Measurements from ENCODE around the gene DCXR.

Gene DCXR

DNA sequence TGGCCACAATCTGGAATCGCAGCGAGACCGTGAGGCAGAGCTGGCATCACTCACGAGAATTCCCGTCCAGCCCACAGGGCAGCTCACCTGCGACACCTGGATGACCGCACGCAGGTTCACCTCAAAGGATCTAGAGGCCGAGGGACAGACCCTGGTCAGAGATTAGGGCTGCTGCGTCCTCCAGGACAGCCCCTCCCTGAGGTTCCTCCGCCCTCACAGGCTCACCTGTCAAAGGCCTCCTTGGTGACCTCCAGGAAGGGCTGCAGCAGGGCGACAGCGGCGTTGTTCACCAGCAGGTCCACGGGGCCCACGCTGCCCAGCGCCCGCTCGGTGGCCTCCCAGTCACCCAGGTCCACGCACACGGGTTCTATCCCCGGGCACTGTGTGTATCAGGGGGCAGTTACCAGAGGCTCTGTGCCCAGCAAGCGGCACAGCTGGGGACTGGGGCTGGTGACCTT, 834 bp downstream of the DCXR start:
- no peak for FAIRE-seq

DNA sequence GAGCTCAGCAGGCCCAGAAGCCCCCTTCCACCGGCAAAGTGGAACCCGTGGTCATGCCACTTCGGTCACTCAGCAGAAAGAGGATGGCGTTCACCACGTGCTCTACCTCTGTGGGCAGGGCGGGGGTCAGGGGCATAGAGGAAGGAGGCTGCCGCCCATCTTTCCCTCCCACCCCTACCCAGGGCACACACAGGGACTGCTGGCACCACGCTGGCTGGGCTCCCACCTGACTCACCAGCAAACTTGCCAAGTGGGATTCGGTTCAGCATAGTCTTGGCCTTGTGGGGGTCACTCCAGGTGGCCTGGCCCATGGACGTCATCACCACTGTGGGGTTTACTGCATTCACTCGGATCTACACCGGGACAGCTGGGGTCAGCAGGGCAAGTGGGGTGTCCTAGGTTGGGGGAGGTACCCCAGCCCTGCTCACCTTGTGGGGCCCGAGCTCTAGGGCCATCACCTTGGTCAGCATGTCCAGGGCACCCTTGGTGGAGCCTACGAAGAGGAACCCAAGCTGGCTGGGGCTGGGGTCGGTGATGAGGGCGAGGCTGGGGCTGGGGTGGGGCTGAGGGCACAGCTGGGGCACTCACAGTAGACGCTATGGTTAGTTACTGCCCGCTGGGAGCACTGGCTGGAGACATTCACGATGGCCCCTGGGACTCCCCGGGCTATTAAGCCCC, 1.4 kb downstream of the DCXR start:
- FAIRE-seq, result no peak

DNA sequence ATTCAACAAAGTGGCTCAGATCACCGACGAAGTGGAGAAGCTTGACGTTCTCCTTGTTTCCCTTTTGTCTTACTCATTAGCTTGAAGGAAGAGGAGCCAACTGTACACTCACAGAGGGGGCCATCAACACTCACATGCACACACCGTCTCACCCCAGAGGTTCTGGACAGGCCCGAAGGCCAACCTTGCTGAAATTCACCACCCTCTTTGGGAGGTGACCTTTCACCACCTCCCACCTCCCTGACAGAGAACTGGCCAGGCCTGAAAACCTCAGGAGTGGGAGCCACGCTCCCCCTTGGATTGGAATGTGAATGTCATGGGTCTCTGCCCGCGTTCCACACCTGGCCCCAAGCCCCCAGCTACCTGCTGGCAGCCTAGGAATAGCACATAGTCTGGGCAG, 2.0 kb downstream of the DCXR start:
- FAIRE-seq, result no peak

DNA sequence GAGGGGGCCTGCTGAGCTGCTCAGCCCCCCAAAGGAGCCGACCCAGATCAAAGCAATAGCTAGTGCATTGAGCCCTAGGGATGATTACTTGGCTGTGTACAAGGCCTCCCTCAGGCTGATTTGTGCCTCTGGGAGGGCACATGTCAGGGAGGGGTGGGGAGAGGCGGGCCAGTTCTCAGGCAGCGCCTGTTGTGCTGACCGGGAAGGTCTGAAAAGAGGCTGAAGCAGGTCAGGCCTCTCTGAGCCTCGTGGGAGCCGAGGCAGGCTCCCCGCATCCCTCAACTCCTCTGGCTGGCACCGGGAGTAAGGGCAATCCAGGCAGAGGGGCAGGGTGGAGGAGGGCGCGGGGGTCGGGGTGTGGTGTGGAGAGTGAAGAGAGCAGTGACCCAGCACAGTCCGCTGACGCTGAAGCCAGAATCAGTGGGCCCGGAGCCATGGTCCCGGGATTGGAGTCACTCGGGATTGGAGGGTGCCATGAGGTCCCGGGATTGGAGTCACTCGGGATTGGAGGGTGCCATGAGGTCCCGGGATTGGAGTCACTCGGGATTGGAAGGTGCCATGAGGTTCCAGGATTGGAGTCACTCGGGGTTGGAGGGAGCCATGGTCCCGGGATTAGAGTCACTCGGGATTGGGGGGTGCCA, 3.0 kb downstream of the DCXR start:
- no peak for FAIRE-seq

DNA sequence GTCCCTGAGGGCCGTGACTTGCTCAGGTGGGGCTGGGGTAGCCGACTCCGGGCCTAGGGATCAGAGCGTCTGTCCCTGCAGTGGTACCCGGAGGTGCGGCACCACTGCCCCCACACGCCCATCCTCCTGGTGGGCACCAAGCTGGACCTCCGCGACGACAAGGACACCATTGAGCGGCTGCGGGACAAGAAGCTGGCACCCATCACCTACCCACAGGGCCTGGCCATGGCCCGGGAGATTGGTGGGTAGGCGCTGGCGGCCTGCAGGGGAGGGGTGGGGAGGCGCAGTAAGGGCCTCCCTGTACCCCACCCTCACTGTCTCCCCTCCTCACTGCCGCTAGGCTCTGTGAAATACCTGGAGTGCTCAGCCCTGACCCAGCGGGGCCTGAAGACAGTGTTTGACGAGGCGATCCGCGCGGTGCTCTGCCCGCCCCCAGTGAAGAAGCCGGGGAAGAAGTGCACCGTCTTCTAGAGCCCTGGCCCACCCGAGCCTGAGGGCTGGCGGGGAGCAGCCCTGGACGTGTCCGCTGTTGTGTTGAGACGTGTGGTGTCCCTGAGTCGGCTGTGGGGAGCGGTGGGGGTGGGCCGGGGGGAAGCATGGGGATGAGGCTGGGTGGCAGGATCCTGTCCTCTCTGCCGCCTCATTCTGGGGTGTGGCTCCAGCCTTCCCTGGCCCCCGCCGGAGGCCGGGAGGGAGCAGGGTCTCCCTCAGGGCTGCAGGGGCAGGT, 4.0 kb downstream of the DCXR start:
- no peak for FAIRE-seq

GRCh38 chr17:82031885-82032627, 5.4 kb downstream of the DCXR start:
- FAIRE-seq, result no peak

GRCh38 chr17:82031303-82031884, 6.1 kb downstream of the DCXR start, which contains the start of gene RAC3:
Gene RAC3 (plus strand): TSS chr17:82031678. CDS start chr17:82031762, 84 bp downstream.
- no peak for FAIRE-seq

DNA sequence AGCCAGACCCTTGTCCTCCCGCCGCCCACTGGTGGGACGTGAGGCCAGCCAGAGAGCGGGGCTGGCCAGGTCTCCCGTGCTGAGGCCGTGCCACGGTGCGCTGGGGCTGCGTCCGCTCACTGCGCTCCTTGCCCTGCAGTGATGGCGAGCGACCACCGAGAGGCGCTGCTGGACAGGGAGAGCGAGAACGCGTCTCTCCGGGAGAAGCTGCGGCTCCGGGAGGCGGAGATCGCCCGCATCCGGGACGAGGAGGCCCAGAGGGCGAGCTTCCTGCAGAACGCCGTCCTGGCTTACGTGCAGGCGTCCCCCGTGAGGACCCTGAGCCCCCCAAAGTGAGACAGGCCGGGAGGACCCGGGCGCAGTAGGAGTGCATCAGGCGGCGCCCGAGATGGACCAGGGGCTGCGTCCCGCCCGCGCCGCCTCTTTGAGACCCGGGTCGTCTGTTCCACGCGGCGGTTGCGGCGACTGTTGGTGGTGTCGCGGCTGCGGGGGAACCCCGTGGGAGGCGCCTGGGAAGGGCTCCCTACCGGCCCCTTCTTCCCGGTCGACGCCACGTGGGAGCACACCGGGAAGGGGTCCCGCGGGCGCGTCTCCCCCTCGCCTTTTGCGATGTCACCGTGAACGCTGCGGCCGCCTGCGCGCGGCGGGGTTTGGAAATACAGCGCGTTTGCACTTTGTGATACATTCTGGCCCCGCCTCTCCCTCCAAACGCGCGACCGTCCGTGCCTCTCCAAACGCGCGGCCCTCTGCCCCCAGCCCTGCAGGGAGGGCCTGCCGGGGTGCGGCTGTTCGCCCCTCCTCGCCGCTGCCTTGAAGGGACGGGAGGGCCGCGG, 6.8 kb downstream of the DCXR start:
- no peak for FAIRE-seq

DNA sequence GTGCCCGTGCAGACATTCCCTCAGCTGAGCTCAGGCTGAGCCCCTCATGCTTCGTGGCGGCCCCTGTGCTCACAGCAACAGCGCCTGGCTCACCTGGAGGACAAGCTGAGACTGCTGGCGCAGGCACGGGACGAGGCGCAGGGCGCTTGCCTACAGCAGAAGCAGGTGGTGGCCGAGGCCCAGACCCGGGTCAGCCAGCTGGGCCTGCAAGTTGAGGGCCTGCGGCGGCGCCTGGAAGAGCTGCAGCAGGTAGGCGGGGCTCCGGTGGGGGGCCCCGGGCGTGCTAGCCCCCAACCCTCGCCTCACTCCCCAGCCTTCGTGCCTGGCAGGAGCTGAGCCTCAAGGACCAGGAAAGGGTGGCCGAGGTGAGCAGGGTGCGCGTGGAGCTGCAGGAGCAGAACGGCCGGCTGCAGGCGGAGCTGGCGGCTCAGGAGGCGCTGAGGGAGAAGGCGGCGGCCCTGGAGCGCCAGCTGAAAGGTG, 7.5 kb downstream of the DCXR start:
- FAIRE-seq, result no peak

- FAIRE-seq, result no peak
Observed at GRCh38 chr17:82029391-82029790, 8.1 kb downstream of the DCXR start.

DNA sequence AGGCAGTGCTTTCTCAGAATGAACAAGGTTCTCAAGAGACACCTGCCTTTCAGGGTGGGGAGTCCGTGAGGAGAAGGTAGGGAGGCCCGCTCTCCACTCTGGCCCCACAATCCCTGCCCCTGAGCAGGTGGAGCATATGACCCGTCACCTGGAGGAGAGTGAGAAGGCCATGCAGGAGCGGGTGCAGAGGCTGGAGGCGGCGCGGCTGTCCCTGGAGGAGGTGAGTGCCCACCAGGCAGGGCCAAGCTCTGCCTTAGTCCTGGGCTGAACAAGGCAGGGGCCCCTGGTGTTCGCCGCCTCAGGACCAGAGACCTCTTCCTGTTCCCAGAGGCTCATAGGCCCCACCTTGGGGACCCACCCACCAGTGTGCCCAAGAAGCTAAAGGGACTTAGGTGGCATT, 8.5 kb downstream of the DCXR start:
- no peak for FAIRE-seq

DNA sequence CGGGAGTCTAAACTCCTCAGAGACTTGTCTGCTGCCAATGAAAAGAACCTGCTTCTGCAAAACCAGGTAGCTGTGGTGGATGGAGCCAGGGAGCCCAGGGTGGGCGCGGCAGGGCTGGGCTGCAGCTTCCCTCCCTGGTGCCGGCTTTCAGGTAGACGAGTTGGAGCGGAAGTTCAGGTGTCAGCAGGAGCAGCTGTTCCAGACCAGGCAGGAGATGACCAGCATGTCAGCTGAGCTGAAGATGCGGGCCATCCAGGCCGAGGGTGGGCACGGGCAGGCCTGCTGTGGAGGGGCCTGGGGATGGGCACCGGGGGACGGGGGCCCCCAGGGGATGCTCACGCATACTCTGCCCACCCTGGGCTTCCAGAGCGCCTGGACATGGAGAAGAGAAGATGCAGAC, 9.3 kb downstream of the DCXR start:
- no peak for FAIRE-seq

- FAIRE-seq, result no peak
Observed at GRCh38 chr17:82025401-82026107, 11.9 kb downstream of the DCXR start.

DNA sequence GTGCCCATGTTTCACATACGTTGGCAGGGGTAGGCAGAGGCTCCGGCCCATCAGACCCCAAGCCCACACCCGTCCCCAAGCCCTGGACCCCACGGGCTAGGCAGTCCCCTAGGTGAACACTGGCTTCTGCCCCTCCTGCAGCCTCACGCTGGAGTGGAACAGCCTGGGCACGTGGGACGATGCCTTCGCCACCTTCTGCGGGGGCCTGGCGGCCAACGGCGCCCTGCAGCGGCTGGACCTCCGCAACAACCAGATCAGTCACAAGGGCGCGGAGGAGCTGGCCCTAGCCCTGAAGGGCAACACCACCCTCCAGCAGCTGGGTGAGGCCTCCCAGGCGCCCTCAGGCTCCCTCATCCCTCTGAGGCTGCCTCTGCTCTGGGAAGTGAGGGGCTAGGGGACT, 12.6 kb downstream of the DCXR start:
- FAIRE-seq, result no peak

GRCh38 chr17:82023447-82024241, 13.9 kb downstream of the DCXR start:
- no peak for FAIRE-seq

- FAIRE-seq, result peak; percentile 98
Observed at GRCh38 chr17:82022981-82023446, 14.5 kb downstream of the DCXR start, which contains the start of gene LRRC45. Gene LRRC45 (plus strand): TSS chr17:82023305. CDS start chr17:82023644, 339 bp downstream.

DNA sequence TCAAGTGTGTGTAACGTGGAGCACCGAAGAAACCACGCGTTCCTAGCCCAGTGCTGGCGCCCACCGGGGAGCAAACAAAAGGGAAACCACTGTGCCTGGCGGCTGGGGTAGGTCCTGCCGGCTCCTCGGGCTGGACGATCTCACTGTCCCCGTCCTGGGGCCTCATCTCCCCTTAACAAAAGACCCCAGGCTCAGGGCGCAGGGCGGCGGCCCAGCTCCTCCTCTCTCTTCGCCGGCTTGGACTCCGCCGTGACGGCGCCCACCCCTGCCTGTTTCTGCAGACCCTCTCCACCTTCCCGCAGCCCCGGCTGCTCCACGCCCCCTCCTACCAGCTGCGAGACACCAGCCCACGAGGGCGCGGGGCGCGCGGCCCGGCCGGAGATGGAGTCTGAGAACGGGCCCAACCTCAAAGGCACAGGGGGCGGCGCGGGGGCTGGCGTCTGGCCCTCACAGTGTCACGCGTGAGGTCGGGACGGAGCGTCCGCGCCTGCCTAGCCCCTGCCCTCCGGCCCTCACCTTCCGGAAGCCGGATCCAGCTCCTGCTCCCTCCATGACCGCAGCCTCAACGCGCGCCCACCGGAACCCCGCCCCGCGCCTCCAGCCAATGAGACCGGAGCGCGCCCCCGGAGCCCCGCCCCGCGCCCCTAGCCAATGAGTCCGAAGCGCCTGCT, 15.1 kb downstream of the DCXR start, which contains the start of gene CENPX:
CENPX (minus strand) TSS at position 569 of the 671 bp plus-strand sequence; CDS start at position 552, 17 bp downstream.
- no peak for FAIRE-seq

DNA sequence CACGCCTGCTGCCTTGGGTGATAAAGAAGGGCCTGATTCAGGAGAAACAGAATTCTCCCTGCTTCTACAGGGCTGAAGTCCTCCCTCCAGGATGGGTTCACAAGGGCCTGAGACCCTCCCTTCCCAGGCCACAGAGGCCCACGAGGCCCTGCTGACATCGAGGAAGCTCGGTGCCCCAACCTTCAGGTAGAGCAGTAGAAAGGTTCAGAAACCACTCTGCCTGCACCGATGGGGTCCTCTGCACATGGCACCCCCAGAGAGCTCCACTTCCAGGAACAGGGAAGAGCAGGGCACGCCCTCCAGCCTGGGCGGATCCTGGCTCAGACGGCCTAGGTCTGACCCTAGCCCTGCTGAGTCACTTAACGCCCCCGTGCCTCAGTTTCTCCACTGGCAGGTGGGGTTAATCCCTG, 15.6 kb downstream of the DCXR start:
- no peak for FAIRE-seq

Measured in endometrium (tissue), 2 donors.